Testis (tissue), 3 donors: ENCODE data around the gene POLRMT. TPM values are rescaled to one million over a fixed set of nuclear protein-coding genes. Genes with fewer than 3 reads are reported as not detected.

ENCODE experiments used
- DNase-seq: peaks from one replicate; pipeline ENCODE4 v3.0.0-alpha.2; 2019
- H3K27ac ChIP-seq, 2 donors: fragments of 200-600 bp; sonication (generic); one replicate each; pipeline ENCODE4 v1.5.1; 2019
- H3K27me3 ChIP-seq: fragments of 200-600 bp; sonication (generic); one replicate; pipeline ENCODE4 v1.5.1; 2019
- H3K36me3 ChIP-seq: fragments of 200-600 bp; sonication (generic); one replicate; pipeline ENCODE4 v1.5.1; 2017; ENCODE audit warnings: low read depth; ENCODE audit errors: missing control alignments
- H3K4me1 ChIP-seq: fragments of 200-600 bp; sonication (generic); one replicate; pipeline ENCODE4 v1.5.1; 2019
- H3K4me3 ChIP-seq, 2 donors: fragments of 200-600 bp; sonication (generic); one replicate each; pipeline ENCODE4 v1.5.1; 2017 to 2019
- H3K9me3 ChIP-seq: fragments of 200-600 bp; sonication (generic); one replicate; pipeline ENCODE4 v1.5.1; 2017
- POLR2A ChIP-seq: fragments of 450-650 bp; IDR thresholded peaks from one replicate; pipeline ENCODE4 v1.6.1; 2017; ENCODE audit warnings: antibody characterized with exemption, mild to moderate bottlenecking, moderate library complexity
- WGBS, 2 donors: methylation state at CpG; one replicate each; pipeline ENCODE4 v1.1.5; 2018; 5-methylcytosine and 5-hydroxymethylcytosine counted together
- intact Hi-C: fragments of 100-400 bp; cut with DNase I; formaldehyde crosslinking; loops from one replicate; pipeline ENCODE4 v1.15.1; 2023; ENCODE audit warnings: low total_unique reads
- polyA plus RNA-seq: library from polyadenylated mRNA; stranded (reverse); fragments of 350-450 nt; fragmentation: Illumina TruSeq; extraction: RNeasy Lipid Tissue Mini Kit (QIAGEN cat#74804); gene quantifications from one replicate; pipeline ENCODE4 v1.2.3, GENCODE V29; 2014; ENCODE audit warnings: low read depth, low replicate concordance; ENCODE audit not compliant: insufficient read depth
- total RNA-seq, 2 donors: library from RNA; depleted of rRNA; stranded (reverse); fragments of >200 nt; gene quantifications; one replicate each; pipeline ENCODE4 v1.2.3, GENCODE V29; 2016
- TF ChIP-seq, protein P1 (sequence below), 3 experiments: fragments of 450-650 bp in 2 of 3; fragments of 200-600 bp in 1 of 3; sonication (generic) in 1 of 3; IDR thresholded peaks; one replicate each; pipeline ENCODE4 v1.5.1; 2016 to 2019; ENCODE audit warnings: antibody characterized with exemption in 3 of 3, mild to moderate bottlenecking in 2 of 3, moderate library complexity in 1 of 3

Gene POLRMT
- total and polyA plus RNA-seq, 3 donors from 2014 or later: 116 to 178 (median 137) TPM

GRCh38 chr19:581399-582111, 51.8 kb downstream of the POLRMT start:
- peaks cover 12% of the 10 kb centered on the region for H3K4me1 ChIP-seq
- H3K4me3 ChIP-seq: no peak overlapping the region
- no peak for TF ChIP-seq POLR2A
- TF ChIP-seq, protein P1, sequence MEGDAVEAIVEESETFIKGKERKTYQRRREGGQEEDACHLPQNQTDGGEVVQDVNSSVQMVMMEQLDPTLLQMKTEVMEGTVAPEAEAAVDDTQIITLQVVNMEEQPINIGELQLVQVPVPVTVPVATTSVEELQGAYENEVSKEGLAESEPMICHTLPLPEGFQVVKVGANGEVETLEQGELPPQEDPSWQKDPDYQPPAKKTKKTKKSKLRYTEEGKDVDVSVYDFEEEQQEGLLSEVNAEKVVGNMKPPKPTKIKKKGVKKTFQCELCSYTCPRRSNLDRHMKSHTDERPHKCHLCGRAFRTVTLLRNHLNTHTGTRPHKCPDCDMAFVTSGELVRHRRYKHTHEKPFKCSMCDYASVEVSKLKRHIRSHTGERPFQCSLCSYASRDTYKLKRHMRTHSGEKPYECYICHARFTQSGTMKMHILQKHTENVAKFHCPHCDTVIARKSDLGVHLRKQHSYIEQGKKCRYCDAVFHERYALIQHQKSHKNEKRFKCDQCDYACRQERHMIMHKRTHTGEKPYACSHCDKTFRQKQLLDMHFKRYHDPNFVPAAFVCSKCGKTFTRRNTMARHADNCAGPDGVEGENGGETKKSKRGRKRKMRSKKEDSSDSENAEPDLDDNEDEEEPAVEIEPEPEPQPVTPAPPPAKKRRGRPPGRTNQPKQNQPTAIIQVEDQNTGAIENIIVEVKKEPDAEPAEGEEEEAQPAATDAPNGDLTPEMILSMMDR (IDR thresholded peaks at IDR 0.05): no peak
- no peaks in the 10 kb centered on the region for H3K9me3 ChIP-seq
- DNase-seq: no peak
- intact Hi-C loops: no loop called here
- no peak overlapping the region for H3K27ac ChIP-seq
- 85 to 90% methylated on average over 17 to 33 of the region's 40 CpGs for WGBS, 2 donors
- H3K27me3 ChIP-seq: no peaks in the 10 kb centered on the region
- no peaks in the 10 kb centered on the region for H3K36me3 ChIP-seq

- intact Hi-C loops: no loop called here
Observed at GRCh38 chr19:580274-580835, 53.0 kb downstream of the POLRMT start.

DNA sequence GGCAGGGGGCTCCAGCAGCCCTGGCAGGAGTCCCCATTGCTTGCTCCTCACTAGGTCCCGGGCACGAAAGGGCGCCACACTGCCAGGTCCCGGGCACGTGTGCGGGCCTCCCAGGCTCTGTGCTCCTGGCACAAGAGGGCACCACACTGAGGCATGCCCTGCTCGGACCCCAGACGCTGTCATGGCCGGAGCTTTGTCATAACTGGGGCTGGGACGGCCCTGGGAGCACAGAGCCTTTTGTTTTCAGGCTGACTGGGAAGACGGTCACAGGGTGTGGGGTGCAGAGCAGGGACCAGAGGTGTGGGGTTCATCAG, 53.5 kb downstream of the POLRMT start:
- no peak overlapping the region for H3K4me3 ChIP-seq
- peaks cover 29% of the 10 kb centered on the region for H3K4me1 ChIP-seq
- no peaks in the 10 kb centered on the region for H3K27me3 ChIP-seq
- WGBS, 2 donors: 95% methylated on average over 8 of the region's 11 CpGs; no CpG with 5 or more reads in 1 of the 2 donors
- H3K36me3 ChIP-seq: no peaks in the 10 kb centered on the region
- H3K9me3 ChIP-seq: no peaks in the 10 kb centered on the region
- no peak for TF ChIP-seq POLR2A
- TF ChIP-seq, protein P1 (IDR thresholded peaks at IDR 0.05): no peak
- no peak overlapping the region for H3K27ac ChIP-seq
- intact Hi-C loops: no loop called here
- DNase-seq: no peak

More at GRCh38 chr19:580274-580835, 53.0 kb downstream of the POLRMT start:
- TF ChIP-seq, protein P1 (IDR thresholded peaks at IDR 0.05): no peak
- no peak for TF ChIP-seq POLR2A
- no peak overlapping the region for H3K27ac ChIP-seq
- H3K36me3 ChIP-seq: no peaks in the 10 kb centered on the region
- WGBS, 2 donors: 93% methylated on average over 2 to 21 of the region's 22 CpGs
- no peaks in the 10 kb centered on the region for H3K9me3 ChIP-seq
- DNase-seq: no peak
- peaks cover 24% of the 10 kb centered on the region for H3K4me1 ChIP-seq
- H3K27me3 ChIP-seq: no peaks in the 10 kb centered on the region
- H3K4me3 ChIP-seq: no peak overlapping the region

DNA sequence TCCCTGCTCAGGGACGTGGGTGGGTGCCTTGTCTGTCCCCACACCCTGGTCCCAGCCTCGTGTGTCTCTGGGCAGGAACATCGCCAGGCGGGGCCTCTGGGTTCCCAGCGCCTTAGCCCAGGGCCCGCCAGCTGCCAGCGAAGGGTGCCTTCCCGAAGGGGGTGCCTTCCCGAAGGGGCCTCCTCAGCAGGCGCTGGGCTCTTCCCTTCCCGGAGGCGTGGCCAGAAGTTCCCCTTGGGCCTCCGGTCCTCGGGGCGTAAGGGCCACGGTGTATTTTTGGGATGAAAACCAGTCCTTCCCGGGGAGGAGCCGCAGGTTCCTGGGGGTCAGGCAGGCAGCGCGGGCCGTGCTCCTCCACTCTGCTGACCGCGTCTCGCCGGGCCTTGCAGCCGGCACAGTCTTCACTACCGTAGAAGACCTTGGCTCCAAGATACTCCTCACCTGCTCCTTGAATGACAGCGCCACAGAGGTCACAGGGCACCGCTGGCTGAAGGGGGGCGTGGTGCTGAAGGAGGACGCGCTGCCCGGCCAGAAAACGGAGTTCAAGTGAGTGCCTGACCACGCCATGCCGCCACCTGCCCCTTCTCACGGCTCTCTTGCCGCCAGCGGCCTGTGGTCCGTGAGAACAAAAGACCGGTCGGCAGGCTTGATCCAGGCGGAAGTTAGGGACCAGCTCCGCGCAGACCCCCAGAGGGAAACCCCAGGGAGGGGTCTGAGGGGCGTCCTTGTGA, 54.1 kb downstream of the POLRMT start:
- no peak overlapping the region for H3K27ac ChIP-seq
- no peak for TF ChIP-seq POLR2A
- TF ChIP-seq, protein P1 (IDR thresholded peaks at IDR 0.05): no peak
- no peaks in the 10 kb centered on the region for H3K9me3 ChIP-seq
- 88 to 94% methylated on average over 13 to 45 of the region's 46 CpGs for WGBS, 2 donors
- intact Hi-C loops: no loop called here
- DNase-seq: no peak
- H3K4me1 ChIP-seq: peaks cover 32% of the 10 kb centered on the region
- H3K27me3 ChIP-seq: no peaks in the 10 kb centered on the region
- no peaks in the 10 kb centered on the region for H3K36me3 ChIP-seq
- H3K4me3 ChIP-seq: no peak overlapping the region
